Stromal cell of bone marrow (primary cell): Measurements from ENCODE around the gene HYAL1.
A peak's percentile ranks its signal among the peaks of the same experiment; 100 is the strongest.
"Not testable (repeated sequence)": the region's sequence is repeated elsewhere in the genome, so short reads cannot be mapped to it uniquely, and the experiment has no call there.

Experiments used
- DNase-seq: peaks from one replicate; pipeline ENCODE4 v3.0.0-alpha.2; 2012; ENCODE audit warnings: low read depth

The HYAL1 gene

GRCh38 chr3:50318615-50319014 lies 15.2 kb upstream of the HYAL1 start:
- no peak for DNase-seq

DNA sequence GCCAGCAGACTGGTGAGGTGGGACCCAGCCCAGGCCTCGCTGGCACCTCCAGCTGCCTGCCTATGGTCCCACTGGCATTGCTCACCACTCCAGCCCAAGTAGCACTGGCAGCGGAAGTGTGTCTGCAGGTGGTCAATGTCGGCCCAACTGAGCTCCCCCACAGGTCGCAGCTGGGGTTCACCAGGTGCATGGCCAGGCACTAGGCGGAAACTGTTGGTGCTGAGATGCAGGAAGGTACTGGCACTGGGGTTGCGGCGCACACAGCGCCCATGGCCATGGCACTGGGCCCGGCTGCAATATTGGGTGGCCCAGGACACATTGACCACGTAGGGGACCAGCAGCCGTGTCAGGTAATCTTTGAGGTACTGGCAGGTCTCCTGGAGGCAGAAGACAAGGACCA lies 14.8 kb upstream of the HYAL1 start:
- no peak for DNase-seq

DNA sequence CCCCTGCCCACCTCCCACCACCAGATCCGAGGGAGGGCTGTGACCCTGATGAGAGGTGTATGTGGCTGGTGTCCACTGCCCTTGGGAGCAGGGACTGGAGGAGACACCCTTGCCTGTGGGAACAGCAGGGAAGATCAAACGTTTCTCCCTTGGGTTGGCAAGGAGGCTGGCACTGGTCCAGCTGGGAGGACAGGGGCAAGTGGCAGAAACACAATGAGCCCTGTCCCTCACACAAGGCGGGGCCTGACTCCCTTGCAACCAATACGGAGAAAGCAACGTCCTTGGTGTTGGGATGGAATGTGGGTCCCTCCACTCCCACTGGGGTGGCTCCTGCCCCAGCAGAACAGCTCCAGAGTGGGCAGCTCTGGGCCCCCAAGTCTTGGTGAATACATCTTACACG lies 13.9 kb upstream of the HYAL1 start:
- no peak for DNase-seq

DNA sequence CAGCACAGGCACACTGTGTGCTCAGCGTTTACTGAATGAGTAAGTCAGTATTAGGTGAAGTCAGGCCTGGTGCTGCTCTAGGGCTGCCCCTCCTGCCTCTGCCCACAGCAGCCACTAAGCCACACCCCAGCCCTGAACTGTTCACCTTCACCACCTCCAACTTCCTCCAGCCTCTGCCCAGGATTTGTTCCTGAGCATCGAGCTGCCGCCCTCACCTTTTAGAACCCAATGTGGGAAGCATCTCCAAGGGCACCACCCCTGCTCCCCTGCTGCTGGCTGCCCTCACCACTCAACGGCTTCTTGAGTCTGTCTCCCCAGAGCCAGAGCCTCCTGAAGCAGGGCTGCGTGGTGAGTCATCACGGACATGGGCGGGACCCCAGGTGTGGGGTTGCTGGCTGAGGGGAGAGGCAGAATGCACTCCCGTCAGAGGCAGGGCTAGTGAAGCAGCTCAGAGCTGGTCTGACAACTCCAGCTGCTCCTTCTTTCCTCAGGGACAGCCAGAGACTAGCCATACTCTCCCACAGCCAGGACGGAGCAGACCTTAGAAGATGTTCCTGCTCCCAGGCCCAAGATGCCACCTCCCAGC lies 13.4 kb upstream of the HYAL1 start:
- DNase-seq = no peak

GRCh38 chr3:50314816-50315215 lies 11.4 kb upstream of the HYAL1 start:
- no peak for DNase-seq

- DNase-seq = no peak
Measured at GRCh38 chr3:50314342-50314741, 11.0 kb upstream of the HYAL1 start.

- not testable (repeated sequence) for DNase-seq
Measured at GRCh38 chr3:50312041-50312440, 8.7 kb upstream of the HYAL1 start.

DNA sequence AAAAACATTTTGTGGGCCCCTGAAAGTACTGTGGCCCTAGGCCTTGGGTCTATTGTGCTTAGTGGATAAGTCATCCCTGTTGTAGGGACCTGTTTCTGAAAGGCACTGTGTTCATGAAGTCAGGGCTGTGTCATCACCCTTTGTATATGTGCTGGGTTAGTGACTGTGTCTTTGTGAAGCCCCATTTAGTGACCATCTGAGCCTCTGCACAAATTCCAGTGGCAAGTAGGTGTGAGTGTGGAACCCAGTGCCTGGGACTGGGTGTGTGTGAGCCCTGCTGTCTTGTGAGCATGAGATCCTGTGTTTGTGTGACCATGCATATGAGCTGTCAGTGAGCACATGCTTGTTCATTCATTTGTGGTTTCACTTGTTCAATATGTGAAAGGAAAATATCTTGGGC lies 1.2 kb upstream of the HYAL1 start:
- DNase-seq = no peak

DNA sequence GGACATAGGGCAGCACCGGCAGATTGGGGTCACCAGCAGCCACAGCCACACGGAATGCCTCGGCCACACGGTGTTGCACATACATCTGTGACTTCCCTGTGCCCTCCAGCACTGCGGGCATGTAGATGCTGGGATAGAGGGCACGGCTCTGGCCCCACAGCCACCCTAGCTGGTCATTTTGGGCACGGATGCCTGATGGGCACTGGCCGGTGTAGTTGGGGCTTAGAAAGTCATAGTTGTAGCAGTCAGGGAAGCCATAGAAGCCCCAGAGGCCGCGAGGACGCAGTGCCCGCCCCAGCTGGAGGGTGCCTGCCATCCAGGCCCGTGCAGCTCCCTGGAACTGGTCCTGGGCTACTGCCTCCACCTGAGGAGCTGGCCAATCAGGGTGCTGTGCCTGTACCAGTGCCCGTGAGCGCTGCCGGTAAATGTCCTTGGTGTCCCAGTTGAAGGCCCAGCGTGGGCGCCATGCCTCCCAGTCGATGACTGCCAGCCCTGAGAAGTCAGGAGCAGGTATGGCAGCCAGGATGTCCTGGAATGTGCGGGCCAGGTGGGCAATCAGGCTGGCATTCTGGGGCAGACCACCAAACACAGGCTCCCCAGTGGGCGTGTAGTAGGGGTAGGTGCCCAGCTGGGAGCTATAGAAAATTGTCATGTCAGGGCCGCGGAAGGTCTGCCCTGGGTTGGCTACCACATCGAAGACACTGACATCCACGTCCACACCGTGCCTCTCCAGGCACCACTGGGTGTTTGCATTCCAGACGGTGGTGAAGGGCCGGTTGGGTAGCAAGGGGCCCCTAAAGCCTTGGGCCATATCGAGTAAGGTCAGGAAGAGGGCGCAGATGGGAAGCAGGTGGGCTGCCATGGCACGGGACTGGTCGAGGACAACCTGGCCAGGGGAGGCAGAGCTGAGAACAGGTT lies 1.0 kb downstream of the HYAL1 start:
- no peak for DNase-seq

- no peak for DNase-seq
Measured at GRCh38 chr3:50300681-50301254, 2.6 kb downstream of the HYAL1 start.

DNA sequence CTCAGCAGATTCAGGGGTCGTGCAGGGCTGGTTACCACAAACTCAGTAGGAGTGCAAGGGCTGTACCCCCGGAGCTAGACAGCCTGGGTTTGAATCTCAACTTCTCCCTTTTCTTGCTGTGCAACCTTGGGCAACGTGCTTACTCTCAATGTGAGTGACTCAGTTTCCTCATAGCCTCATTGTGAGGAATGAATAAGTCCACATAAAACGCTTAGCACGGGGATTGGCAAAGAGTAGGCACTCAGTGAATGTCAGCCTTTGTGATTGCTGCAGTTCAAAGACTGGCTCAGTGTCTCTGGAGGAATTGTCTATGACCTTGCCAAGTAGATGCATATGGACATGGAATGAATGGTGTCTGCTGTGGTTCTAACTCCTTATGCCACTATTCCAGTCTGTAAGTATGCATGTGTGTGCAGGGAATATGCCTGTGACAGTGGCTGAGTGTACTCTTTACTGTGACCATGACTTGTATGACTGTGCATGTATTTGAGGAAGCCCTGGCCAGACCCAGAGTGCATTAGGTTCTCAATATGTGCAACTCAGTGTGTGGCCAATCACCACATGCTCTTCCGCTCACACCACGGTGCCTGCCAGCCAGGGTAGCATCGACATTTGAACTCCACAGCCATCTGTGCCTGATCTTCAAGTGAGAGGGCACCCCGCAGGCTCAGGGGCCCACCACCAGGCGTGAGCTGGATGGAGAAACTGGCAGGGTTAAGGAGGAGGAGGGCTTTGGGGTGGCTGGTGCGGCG lies 3.3 kb downstream of the HYAL1 start:
- peak; percentile 52 for DNase-seq

DNA sequence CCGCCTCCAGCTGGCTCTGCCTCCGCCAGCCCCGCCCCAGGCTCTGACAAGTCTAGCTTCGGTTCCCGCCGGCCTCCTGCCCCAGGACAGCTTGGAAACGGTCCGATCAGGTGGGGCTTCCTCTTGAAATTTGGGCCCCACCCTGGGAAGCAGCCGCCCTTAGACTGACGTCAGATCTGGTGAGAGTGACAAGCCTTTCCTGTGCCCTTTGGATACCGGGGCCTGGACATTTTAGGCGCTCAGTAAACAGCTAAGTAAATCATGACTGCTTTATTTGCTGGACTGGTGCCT lies 3.8 kb downstream of the HYAL1 start:
- DNase-seq = no peak

- peak; percentile 99 for DNase-seq
Measured at GRCh38 chr3:50298836-50299637, 4.3 kb downstream of the HYAL1 start, which contains the start of the genes HYAL3 and NAA80. Gene HYAL3 (minus strand): TSS chr3:50299405. CDS start chr3:50295602, 3,803 bp downstream. Gene NAA80 (minus strand): TSS chr3:50299405. CDS start chr3:50297463, 1,942 bp downstream.

DNA sequence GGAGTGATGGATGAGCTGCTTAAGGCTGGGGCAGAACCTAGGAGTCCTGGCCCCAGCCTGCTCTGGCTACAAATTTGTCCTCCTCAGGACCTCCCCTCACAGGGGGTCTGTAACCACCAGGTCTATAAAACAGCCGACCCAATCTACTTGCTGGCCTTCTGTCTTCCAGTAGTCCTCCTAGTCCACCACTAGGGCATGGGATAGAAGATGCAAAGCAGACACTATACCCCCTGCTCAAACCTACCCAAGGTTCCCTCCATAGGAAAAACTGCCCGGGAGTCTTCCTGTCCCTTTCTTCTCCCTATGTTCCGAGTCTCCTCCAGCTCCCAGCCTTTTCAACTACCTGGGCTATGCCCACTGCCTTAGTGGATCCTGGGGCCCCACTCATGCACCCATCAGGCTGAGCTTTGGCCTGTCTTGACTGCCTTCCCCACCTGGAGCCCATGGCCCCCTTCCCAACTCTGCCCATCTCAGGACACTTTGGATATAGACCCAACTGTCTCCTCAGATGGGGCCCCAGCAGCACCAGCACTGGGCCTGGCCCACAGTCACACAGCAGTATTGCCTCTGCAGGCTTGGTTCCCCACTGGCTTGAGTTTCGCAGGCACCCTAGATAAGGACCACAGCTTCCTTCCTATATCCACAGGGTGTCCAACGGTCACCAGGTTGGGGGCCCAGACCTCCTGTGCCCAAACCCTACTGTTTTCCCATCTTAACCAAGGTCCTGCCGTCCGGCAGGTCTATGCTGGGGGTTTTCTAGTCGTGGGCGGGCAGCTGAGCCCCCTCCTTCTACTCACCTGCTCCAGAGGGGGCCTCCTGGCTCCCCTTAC lies 5.3 kb downstream of the HYAL1 start:
- DNase-seq = no peak

DNA sequence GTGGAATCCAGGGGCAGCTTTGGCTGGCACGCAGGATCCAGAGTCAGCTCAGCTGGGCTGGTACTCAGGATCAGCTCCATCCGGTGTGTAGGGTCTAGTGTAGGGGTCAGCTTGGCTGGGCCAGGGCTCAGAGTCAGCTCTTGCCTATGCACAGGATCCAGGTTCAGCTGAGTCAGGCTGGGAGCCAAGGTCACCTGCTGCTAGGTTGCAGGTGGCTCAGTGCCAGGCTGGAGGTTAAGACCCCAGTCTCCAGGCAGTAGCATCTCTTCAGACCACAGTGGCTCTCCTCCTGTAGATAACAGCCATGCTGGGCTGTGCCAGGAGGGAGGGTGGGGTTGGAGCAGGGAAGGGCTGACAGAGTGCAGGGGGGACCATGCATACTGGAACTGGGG lies 6.0 kb downstream of the HYAL1 start:
- no peak for DNase-seq

DNA sequence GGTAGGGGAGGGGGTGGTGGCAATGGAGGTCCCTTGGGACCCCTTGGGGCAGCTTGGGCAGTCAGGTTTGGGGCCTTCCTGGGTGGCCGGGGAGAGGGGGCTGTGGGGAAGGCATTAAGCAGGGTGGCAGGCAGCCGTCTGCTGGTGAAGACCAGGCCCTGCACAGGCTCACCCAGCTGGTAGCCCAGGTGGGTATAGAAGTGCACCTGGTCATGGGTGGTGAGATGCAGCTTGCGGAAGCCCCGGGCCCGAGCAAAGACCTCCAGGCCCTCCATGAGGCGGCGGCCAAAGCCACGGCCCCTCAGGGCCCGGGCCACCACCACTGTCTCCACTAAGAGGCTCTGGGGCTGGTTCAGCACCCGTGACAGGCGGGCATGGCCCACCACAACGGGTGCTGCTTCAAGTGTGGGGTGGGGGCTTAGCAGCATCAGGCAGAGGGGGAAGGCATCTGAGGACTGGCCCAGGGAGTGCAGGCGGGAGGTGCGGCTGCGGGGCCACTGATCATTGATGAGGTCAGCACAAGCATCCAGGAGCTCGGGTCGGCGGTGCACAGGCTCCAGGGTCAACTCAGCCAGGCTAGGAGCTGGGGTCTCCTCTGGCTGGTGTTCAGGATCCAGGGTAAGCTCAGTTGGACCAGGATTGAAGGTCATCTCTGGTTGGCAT lies 6.5 kb downstream of the HYAL1 start:
- DNase-seq = no peak

DNA sequence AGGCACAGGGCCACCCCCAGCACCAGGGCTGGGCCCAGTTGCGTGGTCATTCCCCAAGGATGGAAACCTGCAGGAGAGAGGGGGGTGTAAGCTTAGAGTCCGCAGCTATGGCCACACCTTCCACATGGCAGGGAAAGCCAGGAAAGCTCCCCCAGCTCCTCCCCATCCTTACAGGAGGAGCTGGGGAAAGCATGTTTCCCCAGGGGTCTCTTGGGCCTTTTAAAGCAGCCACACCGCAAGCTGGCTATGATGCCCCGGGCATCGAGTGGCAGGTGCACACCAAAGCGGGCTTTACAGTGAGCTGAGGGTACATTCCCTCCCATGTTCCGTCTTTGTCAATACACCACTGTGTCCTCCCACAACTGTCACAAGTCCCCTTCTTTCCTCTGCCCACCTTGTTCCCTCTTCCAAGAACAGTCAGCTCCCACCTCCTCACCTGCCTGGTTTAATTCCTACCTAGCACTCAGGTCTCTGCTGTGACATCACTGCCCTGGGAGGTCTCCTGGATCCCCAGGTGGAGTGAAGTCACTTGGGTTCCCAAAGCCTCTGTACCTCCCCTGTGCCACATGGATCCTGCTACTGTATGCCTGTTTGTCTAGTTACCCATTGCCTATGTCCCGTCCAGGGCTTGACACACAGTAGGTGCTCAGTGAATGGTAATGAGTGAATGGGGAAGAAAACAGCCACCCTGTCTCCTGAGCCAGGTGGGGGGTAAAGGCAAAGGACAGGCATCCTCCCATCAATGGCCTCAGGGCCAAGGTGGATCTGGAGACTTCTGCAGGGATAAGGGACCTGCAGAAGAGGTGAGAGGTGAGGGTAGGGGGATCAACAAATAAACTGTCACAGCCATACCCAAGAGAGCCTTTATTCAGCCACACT lies 7.6 kb downstream of the HYAL1 start:
- no peak for DNase-seq

GRCh38 chr3:50294492-50295403 lies 8.6 kb downstream of the HYAL1 start:
- no peak for DNase-seq
